OCI-LY1 (cell line): ENCODE measurements around the gene C16orf74.

ENCODE experiments used
- CTCF ChIP-seq: fragments of 200-600 bp; sonication (generic), shearing (Covaris generic); IDR thresholded peaks from 2 replicates; pipeline ENCODE4 v1.5.1; 2017; ENCODE audit warnings: mild to moderate bottlenecking, antibody characterized with exemption, low read length, moderate library complexity, mixed read lengths
- EZH2 ChIP-seq: fragments of 200-600 bp; sonication (generic), shearing (Covaris generic); IDR thresholded peaks from 2 replicates; pipeline ENCODE4 v1.8.0; 2017; ENCODE audit warnings: borderline replicate concordance, mixed run types, mild to moderate bottlenecking, antibody characterized with exemption, low read length, moderate library complexity, mixed read lengths

- TF ChIP-seq CTCF (no peak), EZH2 (no peak)
These were observed 19.7 kb downstream of the C16orf74 start for GRCh38 chr16:85731179-85731578.
